ENCODE data around the gene NDUFB8. TPM values are rescaled to one million over a fixed set of nuclear protein-coding genes. Genes with fewer than 3 reads are reported as not detected.

Gene NDUFB8
- total and polyA plus RNA-seq, 2 experiments from 2014 or later: 123 to 294 TPM

- no peak overlapping the region for H3K27ac ChIP-seq
- H3K9ac ChIP-seq: no peak overlapping the region
- no peaks in the 10 kb centered on the region for H4K20me1 ChIP-seq (ENCODE audit: insufficient read depth)
- peaks cover 57% of the 10 kb centered on the region for H3K27me3 ChIP-seq (replicated peaks; ENCODE audit: insufficient read depth)
- H3K9me2 ChIP-seq (ENCODE audit: insufficient read depth): no peaks in the 10 kb centered on the region
- WGBS, 2 experiments (ENCODE audit: low coverage in 1 of 2, low lambda C conversion rate in 2 of 2, missing lambda C conversion rate in 2 of 2): 31 to 50% methylated on average over 2 of the region's 2 CpGs
- H2AFZ ChIP-seq: no peak overlapping the region
- TF ChIP-seq EZH2 (IDR thresholded peaks at IDR 0.05; ENCODE audit: insufficient read depth, poor library complexity, severe bottlenecking): no peak
- no peak for TF ChIP-seq EZH2phosphoT487 (IDR thresholded peaks at IDR 0.05; ENCODE audit: insufficient read depth, low read depth)
- no peaks in the 10 kb centered on the region for H3F3A ChIP-seq (ENCODE audit: insufficient read depth)
- in situ Hi-C loops (cut with MboI): no loop called here
- H3K36me3 ChIP-seq (ENCODE audit: low read depth): no peaks in the 10 kb centered on the region
- H3K4me1 ChIP-seq (ENCODE audit: insufficient read depth): peaks cover 6% of the 10 kb centered on the region; the same call in 1 of the 2 replicates
- no peak for DNase-seq
- H3K9me3 ChIP-seq (ENCODE audit: low read depth): no peaks in the 10 kb centered on the region
- no peak overlapping the region for H3K4me3 ChIP-seq
- H3K79me2 ChIP-seq (ENCODE audit: insufficient read depth): no peaks in the 10 kb centered on the region
- no peak overlapping the region for H3K4me2 ChIP-seq (ENCODE audit: unreplicated experiment)
Observed at GRCh38 chr10:100480002-100480401, 49.7 kb downstream of the NDUFB8 start.

- Histone ChIP-seq H3K36me3 (ENCODE audit: low read depth) (no peaks in the 10 kb centered on the region), H3K4me1 (ENCODE audit: insufficient read depth) (peaks cover 6% of the 10 kb centered on the region; the same call in 1 of the 2 replicates), H3K9me2 (ENCODE audit: insufficient read depth) (no peaks in the 10 kb centered on the region), H4K20me1 (ENCODE audit: insufficient read depth) (no peaks in the 10 kb centered on the region), H3K27ac (no peak overlapping the region), H3K4me2 (ENCODE audit: unreplicated experiment) (no peak overlapping the region), H3K27me3 (replicated peaks; ENCODE audit: insufficient read depth) (peaks cover 57% of the 10 kb centered on the region), H2AFZ (no peak overlapping the region), H3K4me3 (no peak overlapping the region), H3K9me3 (ENCODE audit: low read depth) (no peaks in the 10 kb centered on the region), H3K79me2 (ENCODE audit: insufficient read depth) (no peaks in the 10 kb centered on the region), H3K9ac (no peak overlapping the region), H3F3A (ENCODE audit: insufficient read depth) (no peaks in the 10 kb centered on the region)
- no peak for TF ChIP-seq EZH2phosphoT487 (IDR thresholded peaks at IDR 0.05; ENCODE audit: insufficient read depth, low read depth)
- TF ChIP-seq EZH2 (IDR thresholded peaks at IDR 0.05; ENCODE audit: insufficient read depth, poor library complexity, severe bottlenecking): no peak
- DNase-seq: no peak
- WGBS, 2 experiments (ENCODE audit: low coverage in 1 of 2, low lambda C conversion rate in 2 of 2, missing lambda C conversion rate in 2 of 2): 23 to 30% methylated on average over 4 of the region's 4 CpGs
- in situ Hi-C loops (cut with MboI): no loop called here
Observed at GRCh38 chr10:100479037-100479436, 50.6 kb downstream of the NDUFB8 start.

- Histone ChIP-seq H3K4me3 (no peak overlapping the region), H3F3A (ENCODE audit: insufficient read depth) (no peaks in the 10 kb centered on the region), H3K36me3 (ENCODE audit: low read depth) (no peaks in the 10 kb centered on the region), H3K79me2 (ENCODE audit: insufficient read depth) (no peaks in the 10 kb centered on the region), H2AFZ (no peak overlapping the region), H3K9me3 (ENCODE audit: low read depth) (no peaks in the 10 kb centered on the region), H3K9ac (no peak overlapping the region), H4K20me1 (ENCODE audit: insufficient read depth) (no peaks in the 10 kb centered on the region), H3K4me2 (ENCODE audit: unreplicated experiment) (no peak overlapping the region), H3K27me3 (replicated peaks; ENCODE audit: insufficient read depth) (peaks cover 56% of the 10 kb centered on the region), H3K9me2 (ENCODE audit: insufficient read depth) (no peaks in the 10 kb centered on the region), H3K4me1 (ENCODE audit: insufficient read depth) (peaks cover 6% of the 10 kb centered on the region; the same call in 1 of the 2 replicates), H3K27ac (no peak overlapping the region)
- WGBS, 2 experiments (ENCODE audit: low coverage in 1 of 2, low lambda C conversion rate in 2 of 2, missing lambda C conversion rate in 2 of 2): 32 to 39% methylated on average over 5 of the region's 5 CpGs
- TF ChIP-seq EZH2phosphoT487 (IDR thresholded peaks at IDR 0.05; ENCODE audit: insufficient read depth, low read depth) (no peak), EZH2 (IDR thresholded peaks at IDR 0.05; ENCODE audit: insufficient read depth, poor library complexity, severe bottlenecking) (no peak)
- no peak for DNase-seq
- in situ Hi-C loops (cut with MboI): no loop called here
Observed at GRCh38 chr10:100477970-100478369, 51.7 kb downstream of the NDUFB8 start.

Other genes with a start within 250 kb of the NDUFB8 start
- gene BLOC1S2, start 243.2 kb downstream of the NDUFB8 start, total RNA-seq (2014; rRNA removed; shearing (Covaris generic)): 56.7 and 72.6 TPM in 2 replicates
- 90.8 and 97.6 TPM in 2 replicates for gene BLOC1S2, start 243.2 kb downstream of the NDUFB8 start, polyA plus RNA-seq (2016; fragmentation: Nextera tagmentation; extraction: Ambion mirVana)
- gene PKD2L1, start 199.6 kb downstream of the NDUFB8 start, total RNA-seq (2014; rRNA removed; shearing (Covaris generic)): not detected in 2 replicates
- not detected in 2 replicates for gene PKD2L1, start 199.6 kb downstream of the NDUFB8 start, polyA plus RNA-seq (2016; fragmentation: Nextera tagmentation; extraction: Ambion mirVana)
- 19.5 and 24.2 TPM in 2 replicates for gene SCD, start 182.6 kb downstream of the NDUFB8 start, total RNA-seq (2014; rRNA removed; shearing (Covaris generic))
- gene SCD, start 182.6 kb downstream of the NDUFB8 start, polyA plus RNA-seq (2016; fragmentation: Nextera tagmentation; extraction: Ambion mirVana): 18.6 and 19.5 TPM in 2 replicates
- gene WNT8B, start 66.9 kb downstream of the NDUFB8 start, total RNA-seq (2014; rRNA removed; shearing (Covaris generic)): not detected in 2 replicates
- not detected in 2 replicates for gene WNT8B, start 66.9 kb downstream of the NDUFB8 start, polyA plus RNA-seq (2016; fragmentation: Nextera tagmentation; extraction: Ambion mirVana)
- gene SEC31B, start 10.0 kb downstream of the NDUFB8 start, total RNA-seq (2014; rRNA removed; shearing (Covaris generic)): 2.5 and 2.7 TPM in 2 replicates
- gene SEC31B, start 10.0 kb downstream of the NDUFB8 start, polyA plus RNA-seq (2016; fragmentation: Nextera tagmentation; extraction: Ambion mirVana): 2.2 and 4.5 TPM in 2 replicates
- gene HIF1AN, start 6.1 kb upstream of the NDUFB8 start, total RNA-seq (2014; rRNA removed; shearing (Covaris generic)): 5.4 and 9.8 TPM in 2 replicates
- 35.2 and 36.7 TPM in 2 replicates for gene HIF1AN, start 6.1 kb upstream of the NDUFB8 start, polyA plus RNA-seq (2016; fragmentation: Nextera tagmentation; extraction: Ambion mirVana)
- gene PAX2, start 215.7 kb upstream of the NDUFB8 start, total RNA-seq (2014; rRNA removed; shearing (Covaris generic)): not detected in 2 replicates
- gene PAX2, start 215.7 kb upstream of the NDUFB8 start, polyA plus RNA-seq (2016; fragmentation: Nextera tagmentation; extraction: Ambion mirVana): not detected in 2 replicates